Measurements from ENCODE around the gene GPR37L1.
"Not testable (repeated sequence)": the region's sequence is repeated elsewhere in the genome, so short reads cannot be mapped to it uniquely, and the experiment has no call there.

GPR37L1 gene

DNA sequence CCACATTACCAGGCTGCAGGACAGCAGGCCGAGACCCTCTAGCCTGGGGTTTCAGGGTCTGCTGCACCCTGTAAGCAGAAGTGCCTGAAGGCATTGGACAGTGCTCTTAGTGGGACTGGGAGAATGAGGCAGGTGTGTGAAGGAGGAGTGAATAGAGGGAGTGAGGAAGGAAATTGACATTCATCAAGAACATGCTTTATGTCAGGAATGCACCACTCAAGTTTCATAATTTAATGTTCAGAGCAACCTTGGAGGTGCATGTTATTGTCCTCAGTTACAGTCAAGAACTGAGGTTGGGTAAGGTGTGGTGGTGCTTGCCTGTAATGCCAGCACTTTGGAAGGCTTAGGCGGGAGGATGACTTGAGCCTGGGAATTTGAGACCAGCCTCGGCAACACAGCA lies 11.7 kb upstream of the GPR37L1 start:
- no peak for TF ChIP-seq CTCF (IDR thresholded peaks at IDR 0.05; ENCODE audit: extremely low read depth, missing control alignments)
- DNase-seq (ENCODE audit: low spot score): no peak

GRCh38 chr1:202111589-202111988 lies 11.1 kb upstream of the GPR37L1 start:
- not testable (repeated sequence) for DNase-seq (ENCODE audit: low spot score)

DNA sequence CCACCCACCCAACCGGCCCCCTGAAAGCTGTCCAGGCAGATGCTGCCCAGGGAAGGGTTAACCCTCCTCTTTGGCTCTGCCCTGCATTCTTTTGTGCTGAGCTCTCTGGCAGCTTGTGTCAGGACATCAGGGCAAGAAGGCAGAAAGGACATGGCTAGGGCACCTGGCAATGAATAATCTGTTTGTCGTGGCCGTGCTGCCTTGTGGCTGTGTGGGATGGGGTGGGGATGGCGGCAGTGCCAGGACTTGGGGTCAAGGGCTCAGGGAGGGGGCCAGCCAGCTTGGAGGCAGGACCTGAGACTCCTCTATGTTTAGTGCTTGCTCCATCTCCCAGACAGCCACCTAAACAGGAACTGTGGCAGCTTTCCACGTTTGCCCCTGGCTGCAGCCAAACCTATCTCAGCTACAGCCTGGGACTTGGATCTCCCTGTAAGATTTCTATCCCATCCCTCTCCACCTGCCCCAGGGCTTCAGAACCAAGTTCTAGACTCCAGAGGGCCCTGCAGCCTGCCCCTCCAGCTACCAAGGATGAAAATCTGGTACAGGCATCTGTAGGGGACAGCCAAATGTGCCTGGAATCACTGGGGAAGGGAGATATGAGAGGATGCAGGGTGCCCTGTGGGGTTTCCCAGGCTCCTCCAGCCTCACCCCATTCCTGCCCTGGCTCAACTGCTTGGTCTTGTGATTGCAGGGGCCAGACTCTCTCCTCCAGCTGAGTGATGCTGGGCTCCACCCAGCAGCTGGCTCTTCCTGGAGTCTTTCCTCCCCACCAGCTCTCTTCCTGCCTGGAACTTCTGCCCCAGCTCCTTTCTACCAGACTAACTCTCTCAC lies 9.6 kb upstream of the GPR37L1 start:
- DNase-seq (ENCODE audit: low spot score): no peak
- no peak for TF ChIP-seq CTCF (IDR thresholded peaks at IDR 0.05; ENCODE audit: extremely low read depth, missing control alignments)

DNA sequence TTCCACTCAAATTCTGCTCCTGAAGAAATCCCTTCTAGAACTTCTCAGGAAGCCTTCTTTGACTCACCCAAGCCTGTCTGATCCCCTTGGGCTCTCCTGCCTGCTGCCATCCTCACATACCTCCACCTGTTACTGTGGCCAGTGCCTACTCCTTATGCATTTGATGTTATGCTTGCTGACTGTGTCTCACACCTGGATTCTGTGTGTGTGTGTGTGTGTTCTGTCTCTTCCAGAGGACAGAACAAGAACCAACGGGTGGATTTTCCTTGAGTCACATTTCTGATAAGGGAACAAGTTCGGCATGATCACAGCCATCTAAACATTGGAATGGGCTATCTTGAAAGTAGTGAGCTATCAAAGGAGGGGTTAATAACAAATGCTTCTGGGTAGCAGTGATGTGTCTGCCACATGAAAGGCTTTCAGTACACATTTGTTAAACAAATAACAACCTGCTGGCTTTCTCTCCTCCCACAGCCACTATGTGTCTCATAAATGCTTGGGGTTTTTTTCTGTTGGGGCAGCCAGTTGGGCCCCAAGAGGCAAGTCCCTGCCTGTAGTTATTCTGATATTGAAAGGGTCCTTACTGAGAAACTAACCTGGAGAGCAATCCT lies 8.9 kb upstream of the GPR37L1 start:
- no peak for TF ChIP-seq CTCF (IDR thresholded peaks at IDR 0.05; ENCODE audit: extremely low read depth, missing control alignments)
- peak; percentile 64 for DNase-seq (ENCODE audit: low spot score)

GRCh38 chr1:202116287-202116686 lies 6.4 kb upstream of the GPR37L1 start:
- no peak for DNase-seq (ENCODE audit: low spot score)
- no peak for TF ChIP-seq CTCF (IDR thresholded peaks at IDR 0.05; ENCODE audit: extremely low read depth, missing control alignments)

DNA sequence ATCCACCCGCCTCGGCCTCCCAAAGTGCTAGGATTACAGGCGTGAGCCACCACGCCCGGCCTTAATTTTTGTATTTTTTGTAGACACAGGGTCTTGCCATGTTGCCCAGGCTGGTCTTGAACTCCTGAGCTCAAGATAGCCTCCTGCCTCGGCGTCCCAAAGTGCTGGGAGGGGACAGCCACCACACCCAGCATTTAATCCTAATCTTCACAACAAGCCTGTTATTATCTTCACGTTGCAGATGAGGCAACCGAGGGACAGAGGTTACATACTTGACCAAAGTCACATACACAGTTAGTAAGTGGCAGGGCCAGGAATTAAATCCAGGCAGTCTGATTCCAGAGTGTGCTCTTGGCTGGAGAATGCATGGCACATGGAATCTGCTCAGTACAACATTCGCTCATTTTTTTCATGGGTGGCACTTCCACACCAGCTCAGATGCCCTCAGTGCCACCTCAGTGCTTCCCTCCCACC lies 4.8 kb upstream of the GPR37L1 start:
- DNase-seq (ENCODE audit: low spot score): no peak
- TF ChIP-seq CTCF (IDR thresholded peaks at IDR 0.05; ENCODE audit: extremely low read depth, missing control alignments): no peak

GRCh38 chr1:202121006-202121405 lies 1.7 kb upstream of the GPR37L1 start:
- no peak for TF ChIP-seq CTCF (IDR thresholded peaks at IDR 0.05; ENCODE audit: extremely low read depth, missing control alignments)
- no peak for DNase-seq (ENCODE audit: low spot score)
